Vagina (tissue), 2 donors: ENCODE results near the gene LMAN2L. TPM values are rescaled to one million over a fixed set of nuclear protein-coding genes. Genes with fewer than 3 reads are reported as not detected.

ENCODE experiments used
- DNase-seq, 2 donors: peaks; one replicate each; pipeline ENCODE4 v3.0.0-alpha.2; 2017; ENCODE audit errors: extremely low spot score in 2 of 2
- H3K27ac ChIP-seq: fragments of 200-600 bp; sonication (generic); one replicate; pipeline ENCODE4 v1.5.1; 2019
- H3K27me3 ChIP-seq: fragments of 200-600 bp; sonication (generic); one replicate; pipeline ENCODE4 v1.5.1; 2019
- H3K36me3 ChIP-seq, 2 donors: fragments of 200-600 bp; sonication (generic); one replicate each; pipeline ENCODE4 v1.5.1; 2017 to 2019
- H3K4me1 ChIP-seq: fragments of 200-600 bp; sonication (generic); one replicate; pipeline ENCODE4 v1.5.1; 2019
- H3K4me3 ChIP-seq, 2 donors: fragments of 200-600 bp; sonication (generic); 1 replicate in 1 of 2; 2 replicates in 1 of 2; pipeline ENCODE4 v1.5.1; 2016 to 2019
- H3K9me3 ChIP-seq: fragments of 200-600 bp; sonication (generic); one replicate; pipeline ENCODE4 v1.5.1; 2019
- POLR2A ChIP-seq, 2 donors: fragments of 450-650 bp; IDR thresholded peaks; one replicate each; pipeline ENCODE4 v1.6.1; 2017; ENCODE audit warnings: antibody characterized with exemption in 2 of 2, mild to moderate bottlenecking in 2 of 2, moderate library complexity in 2 of 2
- POLR2AphosphoS5 ChIP-seq, 2 donors: sonication (generic); formaldehyde crosslinking; IDR thresholded peaks; one replicate each; pipeline ENCODE4 v1.9.0; 2017; ENCODE audit warnings: antibody characterized with exemption in 2 of 2, mild to moderate bottlenecking in 2 of 2, low read depth in 1 of 2; ENCODE audit not compliant: insufficient read depth in 1 of 2
- intact Hi-C: fragments of 100-400 bp; cut with DNase I; formaldehyde crosslinking; loops from one replicate; pipeline ENCODE4 v1.15.1; 2023
- total RNA-seq: library from RNA; depleted of rRNA; stranded (reverse); fragments of >200 nt; gene quantifications from one replicate; pipeline ENCODE4 v1.2.3, GENCODE V29; 2016
- TF ChIP-seq, protein P1 (sequence below), 3 experiments: fragments of 450-650 bp in 2 of 3; fragments of 200-600 bp in 1 of 3; sonication (generic) in 1 of 3; IDR thresholded peaks; one replicate each; pipeline ENCODE4 v1.5.1; 2017 to 2019; ENCODE audit warnings: antibody characterized with exemption in 3 of 3, mild to moderate bottlenecking in 2 of 3, moderate library complexity in 2 of 3

LMAN2L gene
- total RNA-seq, 1 donor from 2014 or later, result 13.0 TPM

GRCh38 chr2:96697476-96697875, 42.4 kb downstream of the LMAN2L start:
- H3K27ac ChIP-seq, result no peak overlapping the region
- DNase-seq, result no peak
- H3K4me1 ChIP-seq, result no peaks in the 10 kb centered on the region
- H3K27me3 ChIP-seq, result no peaks in the 10 kb centered on the region
- no peaks in the 10 kb centered on the region for H3K36me3 ChIP-seq
- H3K9me3 ChIP-seq, result no peaks in the 10 kb centered on the region
- H3K4me3 ChIP-seq, result no peak overlapping the region
- intact Hi-C loops, result no loop called here
- TF ChIP-seq POLR2AphosphoS5 (IDR thresholded peaks at IDR 0.05; ENCODE audit: insufficient read depth in 1 of 2, low read depth in 1 of 2), result peak in 1 of 2 donors; percentile 14
- TF ChIP-seq, protein P1, sequence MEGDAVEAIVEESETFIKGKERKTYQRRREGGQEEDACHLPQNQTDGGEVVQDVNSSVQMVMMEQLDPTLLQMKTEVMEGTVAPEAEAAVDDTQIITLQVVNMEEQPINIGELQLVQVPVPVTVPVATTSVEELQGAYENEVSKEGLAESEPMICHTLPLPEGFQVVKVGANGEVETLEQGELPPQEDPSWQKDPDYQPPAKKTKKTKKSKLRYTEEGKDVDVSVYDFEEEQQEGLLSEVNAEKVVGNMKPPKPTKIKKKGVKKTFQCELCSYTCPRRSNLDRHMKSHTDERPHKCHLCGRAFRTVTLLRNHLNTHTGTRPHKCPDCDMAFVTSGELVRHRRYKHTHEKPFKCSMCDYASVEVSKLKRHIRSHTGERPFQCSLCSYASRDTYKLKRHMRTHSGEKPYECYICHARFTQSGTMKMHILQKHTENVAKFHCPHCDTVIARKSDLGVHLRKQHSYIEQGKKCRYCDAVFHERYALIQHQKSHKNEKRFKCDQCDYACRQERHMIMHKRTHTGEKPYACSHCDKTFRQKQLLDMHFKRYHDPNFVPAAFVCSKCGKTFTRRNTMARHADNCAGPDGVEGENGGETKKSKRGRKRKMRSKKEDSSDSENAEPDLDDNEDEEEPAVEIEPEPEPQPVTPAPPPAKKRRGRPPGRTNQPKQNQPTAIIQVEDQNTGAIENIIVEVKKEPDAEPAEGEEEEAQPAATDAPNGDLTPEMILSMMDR (IDR thresholded peaks at IDR 0.05), result no peak

DNA sequence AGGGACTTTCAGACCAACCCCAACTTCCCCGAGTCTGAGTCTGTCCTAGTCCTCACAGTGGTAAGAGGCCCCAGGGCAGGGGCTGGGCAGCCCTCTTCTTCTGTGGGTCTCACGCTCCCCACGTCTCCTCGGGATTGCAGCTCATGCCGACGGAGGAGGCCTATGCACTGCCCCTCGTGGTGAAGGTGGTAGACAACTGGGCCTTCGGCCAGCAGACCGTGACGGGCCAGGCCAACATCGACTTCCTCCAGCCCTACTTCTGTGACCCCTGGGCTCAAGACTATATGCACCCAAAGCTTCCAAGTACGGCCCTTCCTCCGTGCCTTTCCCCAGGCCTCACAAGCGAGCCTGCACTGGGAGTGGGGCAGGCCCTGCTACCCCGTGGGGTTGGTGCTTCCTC, 44.3 kb downstream of the LMAN2L start:
- Histone ChIP-seq H3K4me3 (no peak overlapping the region), H3K4me1 (no peaks in the 10 kb centered on the region), H3K36me3 (no peaks in the 10 kb centered on the region), H3K27ac (no peak overlapping the region), H3K9me3 (no peaks in the 10 kb centered on the region), H3K27me3 (no peaks in the 10 kb centered on the region)
- TF ChIP-seq, protein P1 (IDR thresholded peaks at IDR 0.05), result no peak
- TF ChIP-seq POLR2A (IDR thresholded peaks at IDR 0.05) (no peak), POLR2AphosphoS5 (IDR thresholded peaks at IDR 0.05; ENCODE audit: insufficient read depth in 1 of 2, low read depth in 1 of 2) (no peak)
- intact Hi-C loops, result no loop called here
- no peak for DNase-seq

DNA sequence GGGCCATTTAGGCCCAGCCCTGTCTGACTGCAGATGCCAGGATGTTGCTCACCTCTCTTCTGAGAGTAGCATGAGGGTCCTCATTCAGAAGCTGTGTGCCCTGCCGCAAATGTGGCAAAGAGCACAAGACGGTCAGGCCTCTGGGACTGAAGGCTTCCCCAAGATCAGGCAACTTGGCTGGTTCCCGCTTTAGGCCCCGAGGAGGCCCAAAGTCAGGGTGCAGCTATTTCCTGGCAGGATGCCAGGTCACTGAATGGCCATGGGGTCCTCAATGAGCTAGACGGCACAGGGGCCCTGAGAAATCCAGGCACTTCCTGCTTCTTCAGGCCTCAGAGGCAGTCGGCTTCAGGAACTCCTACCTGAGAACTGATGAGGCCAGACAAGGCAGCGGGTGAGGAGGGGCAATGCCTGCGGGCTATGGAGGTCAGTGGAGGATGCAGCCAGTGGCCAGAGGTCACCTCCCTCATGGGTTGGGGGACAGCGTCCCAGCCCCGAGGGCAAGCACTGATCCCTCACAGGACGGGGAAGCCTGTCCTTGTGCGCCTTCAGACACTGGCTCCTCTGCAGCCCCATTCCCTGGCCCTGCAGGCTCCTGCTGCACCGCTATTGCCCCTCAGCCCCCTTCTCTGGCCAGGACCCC, 44.9 kb downstream of the LMAN2L start:
- TF ChIP-seq POLR2A (IDR thresholded peaks at IDR 0.05) (no peak), POLR2AphosphoS5 (IDR thresholded peaks at IDR 0.05; ENCODE audit: insufficient read depth in 1 of 2, low read depth in 1 of 2) (no peak)
- TF ChIP-seq, protein P1 (IDR thresholded peaks at IDR 0.05), result no peak
- DNase-seq, result no peak

DNA sequence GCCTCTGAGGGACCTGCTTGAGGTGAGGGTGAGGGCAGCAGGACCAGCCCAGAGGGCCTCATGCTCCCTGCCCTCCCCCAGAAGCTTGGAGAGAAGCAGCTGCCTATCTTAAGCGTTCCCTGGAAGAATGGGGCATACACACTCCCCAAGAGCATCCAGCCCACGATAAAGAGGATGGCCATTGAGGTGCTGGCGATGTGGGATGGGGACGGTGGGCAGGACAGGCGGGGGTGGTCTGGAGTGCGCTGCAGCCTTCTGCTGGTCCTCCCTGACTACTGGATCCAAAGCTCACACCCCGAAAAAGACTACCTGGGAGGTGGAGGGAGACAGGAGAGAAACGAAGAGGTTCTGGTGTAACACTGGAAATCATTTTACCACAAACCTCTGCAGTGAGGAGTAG, 45.6 kb downstream of the LMAN2L start:
- H3K27me3 ChIP-seq, result no peaks in the 10 kb centered on the region
- intact Hi-C loops, result no loop called here
- DNase-seq, result no peak
- no peaks in the 10 kb centered on the region for H3K36me3 ChIP-seq
- H3K27ac ChIP-seq, result no peak overlapping the region
- no peak for TF ChIP-seq POLR2A (IDR thresholded peaks at IDR 0.05)
- TF ChIP-seq, protein P1 (IDR thresholded peaks at IDR 0.05), result no peak
- no peak for TF ChIP-seq POLR2AphosphoS5 (IDR thresholded peaks at IDR 0.05; ENCODE audit: insufficient read depth in 1 of 2, low read depth in 1 of 2)
- no peaks in the 10 kb centered on the region for H3K4me1 ChIP-seq
- no peaks in the 10 kb centered on the region for H3K9me3 ChIP-seq
- H3K4me3 ChIP-seq, result no peak overlapping the region

More for the DNA sequence above, 44.9 kb downstream of the LMAN2L start:
- Histone ChIP-seq H3K4me3 (no peak overlapping the region), H3K9me3 (no peaks in the 10 kb centered on the region), H3K4me1 (no peaks in the 10 kb centered on the region), H3K27me3 (no peaks in the 10 kb centered on the region), H3K36me3 (no peaks in the 10 kb centered on the region), H3K27ac (no peak overlapping the region)
- intact Hi-C loops, result no loop called here
